NCI-H226 (cell line): ENCODE results near the gene SHCBP1L.

Source experiments
- DNase-seq: peaks from one replicate; pipeline ENCODE4 v3.0.0-alpha.2; 2015

The SHCBP1L gene

GRCh38 chr1:182952677-182953444, at the start of gene SHCBP1L:
SHCBP1L (minus strand) TSS chr1:182953166; CDS start chr1:182953133, 33 bp downstream.
- no peak for DNase-seq

- no peak for DNase-seq
Measured at GRCh38 chr1:183002267-183002666, 49.3 kb upstream of the SHCBP1L start.

DNA sequence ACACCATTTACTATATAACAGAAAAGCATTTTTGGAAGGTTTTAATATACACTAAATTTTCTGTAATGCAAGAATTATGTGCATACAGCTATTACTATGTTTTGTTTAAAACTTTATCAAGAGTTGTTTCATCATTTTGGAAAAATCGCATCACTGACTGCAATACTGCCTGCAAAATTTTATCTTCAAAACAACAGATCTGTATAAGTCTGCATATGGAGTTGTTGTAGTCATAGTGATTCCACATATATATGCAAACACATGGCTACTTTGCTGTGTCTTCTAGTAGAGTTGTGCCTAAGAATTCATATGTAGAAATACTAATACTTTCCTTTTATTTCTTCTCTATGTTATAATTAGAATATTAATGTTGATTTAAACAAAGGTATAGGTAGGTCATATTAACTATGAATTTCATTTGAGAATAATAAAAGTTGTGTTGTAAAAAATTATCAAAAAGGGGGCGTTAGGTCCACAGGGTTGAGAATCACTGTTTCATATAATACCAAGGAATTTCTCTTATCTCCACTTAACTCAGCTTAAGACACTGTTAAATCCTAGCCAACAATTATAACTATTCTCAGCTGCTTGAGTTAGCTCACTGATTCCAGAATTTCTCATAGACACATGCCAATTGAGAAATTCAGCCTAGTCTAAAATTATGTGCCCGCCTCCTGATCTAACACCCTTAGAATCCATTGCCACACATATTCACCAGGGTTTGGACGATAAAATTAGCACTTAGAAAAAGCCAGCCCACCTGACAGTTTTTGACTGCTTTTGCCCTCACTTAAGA, 47.4 kb upstream of the SHCBP1L start:
- DNase-seq: peak; percentile 37

- DNase-seq: no peak
Measured at GRCh38 chr1:182998482-182998881, 45.5 kb upstream of the SHCBP1L start.

- no peak for DNase-seq
Measured at GRCh38 chr1:182996816-182997215, 43.9 kb upstream of the SHCBP1L start.

GRCh38 chr1:182995894-182996293, 42.9 kb upstream of the SHCBP1L start:
- DNase-seq: no peak

- no peak for DNase-seq
Measured at GRCh38 chr1:182993746-182994145, 40.8 kb upstream of the SHCBP1L start.

DNA sequence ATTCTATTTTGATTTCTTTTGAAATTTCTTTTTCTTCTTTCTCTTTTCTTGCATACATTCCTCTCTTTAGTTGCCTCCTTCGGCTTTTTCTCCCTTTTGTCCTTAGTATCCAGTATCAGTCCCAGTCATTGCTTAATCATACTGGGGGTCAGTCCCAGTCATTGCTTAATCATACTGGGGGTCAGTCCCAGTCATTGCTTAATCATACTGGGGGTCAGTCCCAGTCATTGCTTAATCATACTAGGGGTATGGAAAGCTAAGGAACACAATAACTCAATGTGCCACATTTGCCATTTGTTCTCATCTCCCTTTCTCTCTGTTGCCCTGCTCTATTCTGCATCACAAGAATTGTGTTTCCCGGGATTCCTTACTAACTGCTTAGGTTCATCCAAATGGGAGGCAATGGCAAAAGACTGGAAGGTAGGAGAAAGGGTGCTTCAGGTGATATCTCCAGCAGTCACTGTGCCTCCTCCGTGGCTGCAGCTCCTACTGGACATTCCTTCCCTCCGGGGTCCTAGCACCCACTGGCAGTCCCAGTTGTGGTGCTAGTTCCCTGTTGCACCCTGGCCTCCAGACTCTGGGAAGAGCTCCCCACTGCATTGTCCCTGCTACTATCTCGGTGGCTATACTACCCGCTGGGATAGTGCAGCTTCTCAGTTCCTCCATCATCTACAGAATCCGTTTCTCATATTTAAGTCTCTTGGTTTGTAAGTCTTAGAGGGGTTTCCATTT, 37.6 kb upstream of the SHCBP1L start:
- peak; percentile 16 for DNase-seq

DNA sequence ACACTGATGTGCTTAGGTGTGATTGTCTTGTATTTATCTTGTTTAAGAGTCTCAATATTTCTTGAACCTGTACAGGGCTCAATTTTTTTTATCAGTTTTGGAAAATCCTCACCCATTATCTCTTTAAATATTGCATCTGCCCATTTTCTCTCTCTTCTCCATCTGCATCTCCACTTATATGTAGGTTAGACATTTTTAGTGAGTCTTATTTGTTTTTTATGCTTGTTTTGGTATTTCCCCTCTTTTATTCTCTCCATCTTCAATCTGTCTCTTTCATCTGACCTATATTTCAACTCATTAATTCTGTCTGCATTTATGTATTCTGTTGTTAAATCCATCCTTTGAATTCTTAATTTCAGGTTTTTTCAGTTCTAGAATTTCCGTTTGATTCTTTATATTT, 32.9 kb upstream of the SHCBP1L start:
- DNase-seq: no peak

GRCh38 chr1:182984621-182985020, 31.7 kb upstream of the SHCBP1L start:
- DNase-seq: no peak

GRCh38 chr1:182984138-182984537, 31.2 kb upstream of the SHCBP1L start:
- DNase-seq: no peak

DNA sequence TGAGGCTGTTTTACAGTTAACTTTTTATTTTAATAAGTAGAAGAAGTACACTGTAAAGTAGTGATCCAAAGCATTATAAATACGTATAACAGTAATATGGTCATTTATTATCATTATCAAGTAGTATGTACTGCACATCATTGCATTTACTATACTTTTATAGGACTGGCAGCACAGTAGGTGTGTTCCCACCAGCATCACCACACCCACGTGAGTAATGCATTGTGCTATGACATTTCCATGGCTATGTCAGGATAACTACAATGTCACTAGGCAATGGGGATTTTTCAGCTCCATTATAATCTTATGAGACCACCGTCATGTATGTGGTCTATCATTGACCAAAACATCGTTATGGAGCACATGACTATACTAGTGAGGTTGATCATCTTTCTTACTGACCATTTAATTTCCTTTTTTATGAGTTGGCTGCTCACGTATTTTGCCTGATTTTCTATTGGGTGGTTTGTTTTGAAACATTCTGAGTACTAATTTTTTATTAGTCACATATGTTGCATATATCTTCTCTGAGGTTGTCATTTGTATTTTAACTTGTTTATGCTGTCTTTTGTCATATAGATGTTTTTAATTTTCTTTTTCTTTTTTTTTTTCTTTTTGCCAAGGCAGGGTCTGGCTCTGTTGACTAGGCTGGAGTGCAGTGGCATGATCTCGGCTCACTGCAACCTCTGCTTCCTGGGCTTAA, 25.3 kb upstream of the SHCBP1L start:
- no peak for DNase-seq

DNA sequence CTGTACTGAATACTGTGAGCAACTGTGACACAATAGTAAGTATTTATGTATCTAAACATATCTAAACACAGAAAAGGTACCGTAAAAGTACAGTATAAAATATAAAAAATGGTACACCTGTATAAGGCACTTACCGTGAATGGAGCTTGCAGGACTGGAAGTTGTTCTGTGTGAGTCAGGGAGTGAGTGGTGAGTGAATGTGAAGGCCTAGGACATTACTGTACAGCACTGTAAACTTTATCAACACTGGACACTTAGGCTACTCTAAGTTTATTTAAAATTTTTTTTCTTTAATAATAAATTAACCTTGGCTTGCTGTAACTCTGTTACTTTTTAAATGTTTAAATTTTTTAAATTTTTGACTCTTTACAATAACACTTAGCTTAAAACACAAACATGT, 24.5 kb upstream of the SHCBP1L start:
- DNase-seq: peak; percentile 42

DNA sequence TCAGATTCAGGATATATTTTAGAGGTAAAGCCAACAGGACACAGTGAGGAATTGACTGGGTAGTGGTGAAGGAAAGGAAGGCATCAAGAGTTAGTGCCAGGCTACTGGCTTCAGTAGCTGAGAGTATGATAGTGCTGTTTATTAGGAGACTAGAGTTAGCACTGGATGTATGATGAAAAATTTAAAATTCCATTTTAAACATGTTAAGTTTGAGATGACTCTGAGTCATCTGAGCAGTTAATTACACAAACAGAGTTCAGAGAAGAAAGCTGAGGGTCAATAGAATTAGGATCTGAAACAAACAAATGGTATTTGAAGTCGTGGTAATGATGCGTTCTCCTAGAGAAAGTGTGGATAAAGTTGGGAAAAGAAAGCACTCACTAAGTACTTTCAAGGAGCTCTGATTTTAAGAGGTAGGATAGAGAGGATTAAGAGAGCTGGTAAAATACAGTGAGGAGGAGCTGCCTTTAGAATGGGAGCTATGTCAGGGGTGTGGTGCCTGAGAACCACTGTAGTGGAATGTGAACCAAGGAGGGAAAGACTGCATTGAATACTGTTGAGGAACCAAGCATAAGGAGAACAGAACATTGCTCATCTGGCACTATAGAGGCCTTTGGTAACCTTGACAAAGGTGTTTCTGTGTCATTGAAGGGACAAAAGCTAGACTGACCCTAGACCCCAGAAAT, 21.7 kb upstream of the SHCBP1L start:
- peak; percentile 50 for DNase-seq

- no peak for DNase-seq
Measured at GRCh38 chr1:182972829-182973228, 19.9 kb upstream of the SHCBP1L start.

GRCh38 chr1:182972231-182972630, 19.3 kb upstream of the SHCBP1L start:
- DNase-seq: no peak

GRCh38 chr1:182971219-182971618, 18.3 kb upstream of the SHCBP1L start:
- no peak for DNase-seq

DNA sequence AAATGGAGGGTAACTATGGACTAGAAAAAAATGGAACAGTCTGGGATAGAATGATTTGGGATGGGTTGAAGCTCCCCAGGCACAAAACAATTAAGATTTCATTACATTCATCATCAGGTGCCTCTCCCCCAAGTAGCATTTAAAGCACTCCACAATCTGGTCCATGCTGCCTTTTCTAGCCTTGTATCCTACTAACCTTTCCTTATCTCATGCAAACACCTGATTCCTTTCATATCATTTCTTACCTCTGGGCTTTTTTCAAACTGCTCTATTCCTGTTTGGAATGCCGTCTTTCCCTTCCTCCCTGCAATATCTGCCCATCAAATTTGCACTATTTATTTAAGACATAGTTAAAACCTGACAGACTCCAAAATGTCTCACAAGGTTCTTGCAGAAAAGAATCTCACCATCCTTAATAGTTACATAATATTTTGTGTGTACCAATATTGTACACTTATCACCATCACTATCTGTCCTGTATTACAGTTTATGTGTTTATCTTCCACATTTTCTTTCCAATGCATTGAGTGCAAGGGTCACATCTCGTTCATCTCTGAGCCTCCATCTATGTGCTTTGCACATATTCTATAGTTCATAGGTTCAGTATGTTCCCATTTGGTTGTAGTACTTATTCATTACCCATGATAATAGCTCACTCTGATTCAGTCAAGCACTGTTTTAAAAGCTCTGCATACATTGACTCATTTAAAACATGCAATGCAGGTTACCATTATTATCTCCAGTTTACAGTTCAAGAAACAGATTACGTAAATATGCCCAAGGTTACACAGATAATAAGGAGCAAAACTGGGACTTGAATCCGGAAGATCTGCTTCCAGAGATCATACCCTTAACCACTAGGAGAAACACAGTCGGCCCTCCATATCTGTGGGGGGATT, 16.1 kb upstream of the SHCBP1L start:
- DNase-seq: peak; percentile 41

DNA sequence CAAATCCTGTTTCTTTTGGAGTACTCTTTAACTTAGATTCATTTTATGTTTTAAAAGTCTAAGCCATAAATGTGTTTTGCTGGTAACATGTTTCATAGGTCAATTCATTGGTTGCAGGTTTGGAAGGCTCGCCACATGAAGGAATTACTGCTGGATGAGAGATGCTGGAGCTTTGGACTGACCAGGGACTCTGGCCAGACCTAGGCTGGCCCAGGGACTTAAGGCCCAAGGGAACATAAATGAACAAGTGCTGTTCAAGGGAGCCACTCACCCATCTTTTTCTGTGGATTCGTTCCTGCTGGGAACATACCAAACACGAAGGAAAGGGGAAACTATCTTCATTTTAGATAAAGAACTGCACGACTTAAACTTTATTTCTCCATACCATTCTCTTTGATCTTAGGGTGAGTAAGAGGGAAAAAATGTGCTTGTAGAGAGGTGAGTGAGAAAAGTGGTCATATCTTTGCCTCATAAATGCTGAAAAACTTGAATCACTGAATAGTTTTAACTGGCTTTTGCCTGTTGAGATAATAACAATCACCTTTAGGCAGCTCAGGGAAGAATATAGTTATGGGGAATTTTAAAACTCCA, 15.3 kb upstream of the SHCBP1L start:
- DNase-seq: peak; percentile 91

- no peak for DNase-seq
Measured at GRCh38 chr1:182965861-182966260, 12.9 kb upstream of the SHCBP1L start.

DNA sequence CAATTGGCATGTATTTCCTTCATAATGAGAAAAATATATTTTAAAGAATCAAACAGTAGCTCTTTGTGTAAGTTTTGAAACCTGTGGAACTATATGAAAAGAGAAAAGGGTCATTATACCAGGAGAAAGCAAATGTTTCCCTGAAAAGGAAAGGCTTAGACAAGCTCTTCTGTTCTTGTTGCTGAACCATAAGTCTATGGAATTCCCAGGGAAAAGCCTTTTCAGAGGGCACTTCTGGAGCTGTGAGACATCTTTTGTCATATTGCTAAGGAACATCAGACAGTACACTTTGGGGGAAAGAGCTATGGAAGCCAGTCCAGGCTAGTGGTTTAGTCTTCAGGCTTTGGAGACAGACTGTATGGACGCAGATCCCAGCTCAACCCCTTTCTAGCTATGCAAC, 12.1 kb upstream of the SHCBP1L start:
- no peak for DNase-seq
